ENCODE results near the gene RNF175.

RNF175 gene

GRCh38 chr4:153747406-153747955, 12.3 kb downstream of the RNF175 start:
- DNase-seq: no peak

- no peak for DNase-seq
Observed at GRCh38 chr4:153745651-153746050, 14.2 kb downstream of the RNF175 start.

- no peak for DNase-seq
Observed at GRCh38 chr4:153741541-153741940, 18.3 kb downstream of the RNF175 start.

- DNase-seq: no peak
Observed at GRCh38 chr4:153735906-153736461, 23.8 kb downstream of the RNF175 start.

- DNase-seq: no peak
Observed at GRCh38 chr4:153733751-153734448, 25.9 kb downstream of the RNF175 start.

- peak; percentile 81 for DNase-seq
Observed at GRCh38 chr4:153731239-153731638, 28.6 kb downstream of the RNF175 start.

GRCh38 chr4:153729895-153730294, 29.9 kb downstream of the RNF175 start:
- DNase-seq: no peak

GRCh38 chr4:153728660-153729059, 31.2 kb downstream of the RNF175 start:
- DNase-seq: no peak

- no peak for DNase-seq
Observed at GRCh38 chr4:153728151-153728550, 31.7 kb downstream of the RNF175 start.

- no peak for DNase-seq
Observed at GRCh38 chr4:153725831-153726154, 34.0 kb downstream of the RNF175 start.

- no peak for DNase-seq
Observed at GRCh38 chr4:153725136-153725830, 34.5 kb downstream of the RNF175 start.

GRCh38 chr4:153724606-153725005, 35.2 kb downstream of the RNF175 start:
- no peak for DNase-seq

GRCh38 chr4:153722036-153722435, 37.8 kb downstream of the RNF175 start:
- no peak for DNase-seq

- peak; percentile 26 for DNase-seq
Observed at GRCh38 chr4:153713866-153714646, 45.8 kb downstream of the RNF175 start.

- no peak for DNase-seq
Observed at GRCh38 chr4:153710681-153711080, 49.1 kb downstream of the RNF175 start.

- DNase-seq: no peak
Observed at GRCh38 chr4:153706519-153706918, 53.3 kb downstream of the RNF175 start.

GRCh38 chr4:153705743-153706468, 53.9 kb downstream of the RNF175 start:
- no peak for DNase-seq

- no peak for DNase-seq
Observed at GRCh38 chr4:153704522-153704921, 55.3 kb downstream of the RNF175 start.

GRCh38 chr4:153684971-153685371, 74.9 kb downstream of the RNF175 start:
- no peak for DNase-seq

- DNase-seq: peak; percentile 4
Observed at GRCh38 chr4:153684182-153684970, 75.4 kb downstream of the RNF175 start, which contains the start of gene TLR2. Gene TLR2 (plus strand): TSS chr4:153684280. CDS start chr4:153702908, 18,628 bp downstream.

- DNase-seq: no peak
Observed at GRCh38 chr4:153683763-153684181, 76.1 kb downstream of the RNF175 start.
